ENCODE results near the gene CCDC91.

CCDC91 gene

GRCh38 chr12:28219827-28220226 is 29.6 kb downstream of the CCDC91 start:
- H3K27ac ChIP-seq (ENCODE audit: low read length, poor library complexity, severe bottlenecking), result no peak overlapping the region
- H3K9me3 ChIP-seq (ENCODE audit: control insufficient read depth, low read length), result peaks cover 12% of the 10 kb centered on the region
- no peak overlapping the region for H3K4ac ChIP-seq (ENCODE audit: low read depth in 1 of 2, low read length in 2 of 2)
- no peaks in the 10 kb centered on the region for H3K27me3 ChIP-seq (ENCODE audit: control insufficient read depth in 1 of 2, insufficient read depth in 1 of 2, low read length in 2 of 2)
- H3K36me3 ChIP-seq (ENCODE audit: control insufficient read depth in 1 of 2, insufficient read depth in 2 of 2, low read depth in 1 of 2, low read length in 2 of 2), result no peaks in the 10 kb centered on the region
- no peaks in the 10 kb centered on the region for H3K4me1 ChIP-seq (ENCODE audit: control insufficient read depth, insufficient read depth, low read depth, low read length)
- no peak overlapping the region for H4K91ac ChIP-seq (ENCODE audit: low read length)
- H3K4me2 ChIP-seq (ENCODE audit: low read length, poor library complexity, severe bottlenecking), result no peak overlapping the region
- no peak overlapping the region for H3K4me3 ChIP-seq (ENCODE audit: insufficient read depth in 1 of 2, low read depth in 1 of 2, low read length in 2 of 2)
- no peak overlapping the region for H2AK5ac ChIP-seq (ENCODE audit: low read length, severe bottlenecking)
- H2BK15ac ChIP-seq (ENCODE audit: low read depth, poor library complexity, severe bottlenecking), result no peak overlapping the region
- H2BK5ac ChIP-seq (ENCODE audit: low read depth, low read length, poor library complexity, severe bottlenecking), result no peak overlapping the region
- DNase-seq, result no peak
- no peak overlapping the region for H2AFZ ChIP-seq (ENCODE audit: low read depth, low read length)
- H3K79me1 ChIP-seq (replicated peaks; ENCODE audit: low read length, poor library complexity, severe bottlenecking), result peaks cover 10% of the 10 kb centered on the region
- H4K8ac ChIP-seq (ENCODE audit: low read length), result no peak overlapping the region
- H2BK12ac ChIP-seq (ENCODE audit: low read length in 2 of 2), result no peak overlapping the region
- H2BK120ac ChIP-seq (ENCODE audit: low read depth, low read length), result no peak overlapping the region
- no peak overlapping the region for H3K14ac ChIP-seq (ENCODE audit: low read length in 2 of 2)
- no peak overlapping the region for H3K18ac ChIP-seq (ENCODE audit: low read depth in 1 of 2, low read length in 2 of 2)
- H3K23ac ChIP-seq (ENCODE audit: low read length in 2 of 2), result no peak overlapping the region
- H3K9ac ChIP-seq (ENCODE audit: low read length), result no peak overlapping the region

DNA sequence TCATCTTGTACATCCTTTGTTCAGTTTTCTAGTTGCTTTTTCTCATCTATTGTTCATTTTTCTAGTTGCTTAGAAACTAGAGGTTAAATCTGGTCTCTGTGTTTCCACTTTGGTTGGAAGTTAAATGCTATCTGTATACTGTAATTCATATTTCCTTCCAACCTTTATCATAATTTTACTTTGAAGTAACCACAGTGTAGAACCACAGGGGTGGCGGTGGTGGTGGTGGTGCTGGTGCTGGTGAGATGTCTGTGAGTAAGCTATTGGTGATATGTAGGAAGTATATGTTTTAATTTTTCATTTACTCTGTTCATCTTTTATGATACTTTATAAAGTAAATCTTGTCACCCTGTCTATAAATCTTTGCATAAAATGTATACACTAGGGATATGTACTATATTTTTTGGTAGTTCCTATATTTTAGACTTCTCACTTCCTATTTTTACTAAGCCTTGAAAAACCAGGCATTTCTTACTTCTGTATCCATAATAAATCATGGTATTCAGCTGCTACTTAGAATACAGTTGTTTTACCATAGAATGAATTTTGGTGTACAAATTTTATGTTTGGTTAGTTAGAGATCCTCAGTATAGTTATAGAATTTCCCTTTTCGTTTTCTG is 31.9 kb downstream of the CCDC91 start:
- Histone ChIP-seq H3K36me3 (ENCODE audit: control insufficient read depth in 1 of 2, insufficient read depth in 2 of 2, low read depth in 1 of 2, low read length in 2 of 2) (no peaks in the 10 kb centered on the region), H3K9ac (ENCODE audit: low read length) (no peak overlapping the region)
- WGBS, result 100% methylated on average over 1 of the region's 2 CpGs

GRCh38 chr12:28223025-28223554 is 32.8 kb downstream of the CCDC91 start:
- Histone ChIP-seq H3K79me1 (replicated peaks; ENCODE audit: low read length, poor library complexity, severe bottlenecking) (peaks cover 12% of the 10 kb centered on the region), H3K4me3 (ENCODE audit: insufficient read depth in 1 of 2, low read depth in 1 of 2, low read length in 2 of 2) (no peak overlapping the region), H3K9me3 (ENCODE audit: control insufficient read depth, low read length) (peaks cover 8% of the 10 kb centered on the region), H3K4me1 (ENCODE audit: control insufficient read depth, insufficient read depth, low read depth, low read length) (no peaks in the 10 kb centered on the region), H2BK12ac (ENCODE audit: low read length in 2 of 2) (no peak overlapping the region), H3K27ac (ENCODE audit: low read length, poor library complexity, severe bottlenecking) (no peak overlapping the region), H3K36me3 (ENCODE audit: control insufficient read depth in 1 of 2, insufficient read depth in 2 of 2, low read depth in 1 of 2, low read length in 2 of 2) (no peaks in the 10 kb centered on the region), H3K18ac (ENCODE audit: low read depth in 1 of 2, low read length in 2 of 2) (no peak overlapping the region), H3K4ac (ENCODE audit: low read depth in 1 of 2, low read length in 2 of 2) (no peak overlapping the region), H2BK120ac (ENCODE audit: low read depth, low read length) (no peak overlapping the region), H2BK15ac (ENCODE audit: low read depth, poor library complexity, severe bottlenecking) (no peak overlapping the region), H3K27me3 (ENCODE audit: control insufficient read depth in 1 of 2, insufficient read depth in 1 of 2, low read length in 2 of 2) (no peaks in the 10 kb centered on the region), H4K8ac (ENCODE audit: low read length) (no peak overlapping the region), H3K4me2 (ENCODE audit: low read length, poor library complexity, severe bottlenecking) (no peak overlapping the region), H3K14ac (ENCODE audit: low read length in 2 of 2) (no peak overlapping the region), H2AK5ac (ENCODE audit: low read length, severe bottlenecking) (no peak overlapping the region), H3K23ac (ENCODE audit: low read length in 2 of 2) (no peak overlapping the region), H4K91ac (ENCODE audit: low read length) (no peak overlapping the region), H2BK5ac (ENCODE audit: low read depth, low read length, poor library complexity, severe bottlenecking) (no peak overlapping the region), H3K9ac (ENCODE audit: low read length) (no peak overlapping the region), H2AFZ (ENCODE audit: low read depth, low read length) (no peak overlapping the region)
- no peak for DNase-seq
- 96% methylated on average over 2 of the region's 3 CpGs for WGBS

More for the DNA sequence above, 31.9 kb downstream of the CCDC91 start:
- no peaks in the 10 kb centered on the region for H3K27me3 ChIP-seq (ENCODE audit: control insufficient read depth in 1 of 2, insufficient read depth in 1 of 2, low read length in 2 of 2)
- H3K9me3 ChIP-seq (ENCODE audit: control insufficient read depth, low read length), result peaks cover 12% of the 10 kb centered on the region
- H3K27ac ChIP-seq (ENCODE audit: low read length, poor library complexity, severe bottlenecking), result no peak overlapping the region
- no peak overlapping the region for H2AFZ ChIP-seq (ENCODE audit: low read depth, low read length)
- no peak overlapping the region for H4K8ac ChIP-seq (ENCODE audit: low read length)
- H2BK120ac ChIP-seq (ENCODE audit: low read depth, low read length), result no peak overlapping the region
- H4K91ac ChIP-seq (ENCODE audit: low read length), result no peak overlapping the region
- H3K4me1 ChIP-seq (ENCODE audit: control insufficient read depth, insufficient read depth, low read depth, low read length), result no peaks in the 10 kb centered on the region
- H3K23ac ChIP-seq (ENCODE audit: low read length in 2 of 2), result no peak overlapping the region
- H3K14ac ChIP-seq (ENCODE audit: low read length in 2 of 2), result no peak overlapping the region
- H2BK15ac ChIP-seq (ENCODE audit: low read depth, poor library complexity, severe bottlenecking), result no peak overlapping the region
- no peak overlapping the region for H3K4me3 ChIP-seq (ENCODE audit: insufficient read depth in 1 of 2, low read depth in 1 of 2, low read length in 2 of 2)
- no peak overlapping the region for H2BK12ac ChIP-seq (ENCODE audit: low read length in 2 of 2)
- no peak overlapping the region for H2AK5ac ChIP-seq (ENCODE audit: low read length, severe bottlenecking)
- no peak for DNase-seq
- no peak overlapping the region for H2BK5ac ChIP-seq (ENCODE audit: low read depth, low read length, poor library complexity, severe bottlenecking)
- H3K18ac ChIP-seq (ENCODE audit: low read depth in 1 of 2, low read length in 2 of 2), result no peak overlapping the region
- peaks cover 12% of the 10 kb centered on the region for H3K79me1 ChIP-seq (replicated peaks; ENCODE audit: low read length, poor library complexity, severe bottlenecking)
- no peak overlapping the region for H3K4me2 ChIP-seq (ENCODE audit: low read length, poor library complexity, severe bottlenecking)
- H3K4ac ChIP-seq (ENCODE audit: low read depth in 1 of 2, low read length in 2 of 2), result no peak overlapping the region

DNA sequence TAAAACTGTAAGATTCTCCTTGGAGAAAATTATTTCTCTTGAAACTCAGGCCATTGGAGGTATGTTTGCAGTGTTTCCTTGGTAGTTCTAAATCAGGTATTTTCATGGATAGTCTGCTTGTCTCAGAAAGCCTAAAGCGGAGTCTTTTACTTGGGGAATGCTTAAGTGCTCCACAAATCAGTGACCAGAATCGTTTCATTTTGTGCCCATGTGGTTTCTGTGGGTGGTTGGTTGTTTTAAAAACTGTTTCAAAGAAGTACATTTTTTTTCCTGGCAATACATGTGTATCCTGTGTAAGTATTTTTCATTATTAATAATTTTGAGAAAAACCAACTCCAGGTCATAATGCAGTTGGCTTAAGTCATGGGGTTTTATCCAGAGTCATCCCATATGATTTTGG is 33.6 kb downstream of the CCDC91 start:
- Histone ChIP-seq H3K14ac (ENCODE audit: low read length in 2 of 2) (no peak overlapping the region), H3K9me3 (ENCODE audit: control insufficient read depth, low read length) (peaks cover 3% of the 10 kb centered on the region), H3K23ac (ENCODE audit: low read length in 2 of 2) (no peak overlapping the region), H3K4me3 (ENCODE audit: insufficient read depth in 1 of 2, low read depth in 1 of 2, low read length in 2 of 2) (no peak overlapping the region), H3K36me3 (ENCODE audit: control insufficient read depth in 1 of 2, insufficient read depth in 2 of 2, low read depth in 1 of 2, low read length in 2 of 2) (no peaks in the 10 kb centered on the region), H4K91ac (ENCODE audit: low read length) (no peak overlapping the region), H3K4me2 (ENCODE audit: low read length, poor library complexity, severe bottlenecking) (no peak overlapping the region), H2BK120ac (ENCODE audit: low read depth, low read length) (no peak overlapping the region), H3K4me1 (ENCODE audit: control insufficient read depth, insufficient read depth, low read depth, low read length) (no peaks in the 10 kb centered on the region), H2BK12ac (ENCODE audit: low read length in 2 of 2) (no peak overlapping the region), H3K27ac (ENCODE audit: low read length, poor library complexity, severe bottlenecking) (no peak overlapping the region), H2BK15ac (ENCODE audit: low read depth, poor library complexity, severe bottlenecking) (no peak overlapping the region), H3K27me3 (ENCODE audit: control insufficient read depth in 1 of 2, insufficient read depth in 1 of 2, low read length in 2 of 2) (no peaks in the 10 kb centered on the region), H3K79me1 (replicated peaks; ENCODE audit: low read length, poor library complexity, severe bottlenecking) (peaks cover 12% of the 10 kb centered on the region), H2BK5ac (ENCODE audit: low read depth, low read length, poor library complexity, severe bottlenecking) (no peak overlapping the region), H3K4ac (ENCODE audit: low read depth in 1 of 2, low read length in 2 of 2) (no peak overlapping the region), H2AFZ (ENCODE audit: low read depth, low read length) (no peak overlapping the region), H2AK5ac (ENCODE audit: low read length, severe bottlenecking) (no peak overlapping the region), H3K9ac (ENCODE audit: low read length) (no peak overlapping the region), H4K8ac (ENCODE audit: low read length) (no peak overlapping the region), H3K18ac (ENCODE audit: low read depth in 1 of 2, low read length in 2 of 2) (no peak overlapping the region)
- no peak for DNase-seq
- 100% methylated on average over 2 of the region's 2 CpGs for WGBS

All from mesenchymal stem cell (in vitro differentiated cells and primary cell).